Adrenal gland (tissue), 5 donors: ENCODE measurements around the gene ITGB5.

ENCODE experiments used
- CTCF ChIP-seq, 6 experiments: fragments of 450-650 bp in 4 of 6; fragments of 200-600 bp in 2 of 6; sonication (generic) in 1 of 6; IDR thresholded peaks; 1 replicate in 5 of 6; 2 replicates in 1 of 6; pipeline versions ENCODE4 v1.5.1 to v1.8.0; 2016 to 2021; ENCODE audit warnings: antibody characterized with exemption in 6 of 6, mild to moderate bottlenecking in 2 of 6, moderate library complexity in 1 of 6
- POLR2A ChIP-seq, 2 donors: fragments of 450-650 bp; IDR thresholded peaks; one replicate each; pipeline ENCODE4 v1.6.1; 2017; ENCODE audit warnings: antibody characterized with exemption in 2 of 2, mild to moderate bottlenecking in 2 of 2, moderate library complexity in 1 of 2
- donor health status: DM: no; HTN: no; CAD: no.

- no peak for TF ChIP-seq CTCF (IDR thresholded peaks at IDR 0.05)
- peak; percentile 61 to 83 for TF ChIP-seq POLR2A (IDR thresholded peaks at IDR 0.05)
These were observed 156.8 kb downstream of the ITGB5 start, which contains the start of gene UMPS for GRCh38 chr3:124730129-124730940.
